Measurements from ENCODE around the gene LRRD1.

LRRD1 gene

GRCh38 chr7:92221766-92222165 lies 42.8 kb upstream of the LRRD1 start:
- Histone ChIP-seq H3K4me2 (ENCODE audit: low read length) (no peak overlapping the region), H4K20me1 (ENCODE audit: control insufficient read depth, insufficient read depth, low read depth, low read length) (no peaks in the 10 kb centered on the region), H3K79me2 (ENCODE audit: control insufficient read depth, low read length) (no peaks in the 10 kb centered on the region), H3F3A (ENCODE audit: control insufficient read depth, insufficient read depth) (no peaks in the 10 kb centered on the region), H3K4me1 (ENCODE audit: control insufficient read depth, low read length) (no peaks in the 10 kb centered on the region), H3K27me3 (ENCODE audit: control insufficient read depth, low read length) (no peaks in the 10 kb centered on the region), H3K4me3 (ENCODE audit: low read length) (no peak overlapping the region), H3K9me3 (ENCODE audit: control insufficient read depth, insufficient read depth, low read length) (no peaks in the 10 kb centered on the region), H3K27ac (ENCODE audit: low read depth, low read length) (no peak overlapping the region), H3K36me3 (ENCODE audit: control insufficient read depth, low read length) (peaks cover 90% of the 10 kb centered on the region), H3K9me2 (replicated peaks; ENCODE audit: control insufficient read depth, low read length) (no peaks in the 10 kb centered on the region)
- TF ChIP-seq CTCF (IDR thresholded peaks at IDR 0.05; ENCODE audit: low read depth, low read length, poor library complexity, severe bottlenecking) (no peak), EZH2phosphoT487 (IDR thresholded peaks at IDR 0.05; ENCODE audit: borderline replicate concordance, low read length) (no peak)

GRCh38 chr7:92206672-92207071 lies 27.7 kb upstream of the LRRD1 start:
- Histone ChIP-seq H3F3A (ENCODE audit: control insufficient read depth, insufficient read depth) (no peaks in the 10 kb centered on the region), H3K36me3 (ENCODE audit: control insufficient read depth, low read length) (peaks cover 81% of the 10 kb centered on the region)
- TF ChIP-seq EZH2phosphoT487 (IDR thresholded peaks at IDR 0.05; ENCODE audit: borderline replicate concordance, low read length), result no peak
- no peak for TF ChIP-seq CTCF (IDR thresholded peaks at IDR 0.05; ENCODE audit: low read depth, low read length, poor library complexity, severe bottlenecking)

DNA sequence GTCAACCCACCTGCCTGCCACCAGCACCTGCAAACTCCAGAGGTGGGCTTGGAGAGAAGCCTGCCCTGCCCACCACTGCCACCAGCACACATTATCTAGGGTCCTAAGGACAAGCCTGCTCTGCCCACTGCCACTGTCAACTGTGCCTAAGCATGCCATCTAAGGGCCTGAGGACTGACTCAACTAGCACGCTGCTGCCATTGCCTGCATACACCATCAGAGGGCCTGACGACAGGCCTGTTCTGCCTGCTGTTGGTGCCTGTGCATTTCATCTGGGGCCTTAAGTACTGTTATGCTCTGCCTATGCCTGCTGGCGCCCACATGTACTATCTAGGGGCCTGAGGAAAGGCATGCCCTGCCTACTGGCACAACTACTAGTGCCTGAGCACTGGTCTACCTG lies 27.0 kb upstream of the LRRD1 start:
- TF ChIP-seq EZH2phosphoT487 (IDR thresholded peaks at IDR 0.05; ENCODE audit: borderline replicate concordance, low read length), result no peak
- TF ChIP-seq CTCF (IDR thresholded peaks at IDR 0.05; ENCODE audit: low read depth, low read length, poor library complexity, severe bottlenecking), result no peak

More at GRCh38 chr7:92206672-92207071, 27.7 kb upstream of the LRRD1 start:
- H3K4me1 ChIP-seq (ENCODE audit: control insufficient read depth, low read length), result no peaks in the 10 kb centered on the region
- H4K20me1 ChIP-seq (ENCODE audit: control insufficient read depth, insufficient read depth, low read depth, low read length), result no peaks in the 10 kb centered on the region
- H3K27me3 ChIP-seq (ENCODE audit: control insufficient read depth, low read length), result no peaks in the 10 kb centered on the region
- no peak overlapping the region for H3K4me3 ChIP-seq (ENCODE audit: low read length)
- peaks cover 5% of the 10 kb centered on the region; the same call in 1 of the 2 replicates for H3K9me3 ChIP-seq (ENCODE audit: control insufficient read depth, insufficient read depth, low read length)
- H3K9me2 ChIP-seq (replicated peaks; ENCODE audit: control insufficient read depth, low read length), result no peaks in the 10 kb centered on the region
- H3K79me2 ChIP-seq (ENCODE audit: control insufficient read depth, low read length), result peaks cover 15% of the 10 kb centered on the region
- no peak overlapping the region for H3K27ac ChIP-seq (ENCODE audit: low read depth, low read length)
- no peak overlapping the region for H3K4me2 ChIP-seq (ENCODE audit: low read length)

More for the DNA sequence above, 27.0 kb upstream of the LRRD1 start:
- no peaks in the 10 kb centered on the region for H3K9me2 ChIP-seq (replicated peaks; ENCODE audit: control insufficient read depth, low read length)
- H3K79me2 ChIP-seq (ENCODE audit: control insufficient read depth, low read length), result peaks cover 15% of the 10 kb centered on the region
- H4K20me1 ChIP-seq (ENCODE audit: control insufficient read depth, insufficient read depth, low read depth, low read length), result no peaks in the 10 kb centered on the region
- no peak overlapping the region for H3K4me3 ChIP-seq (ENCODE audit: low read length)
- peaks cover 76% of the 10 kb centered on the region for H3K36me3 ChIP-seq (ENCODE audit: control insufficient read depth, low read length)
- H3K27ac ChIP-seq (ENCODE audit: low read depth, low read length), result no peak overlapping the region
- H3K27me3 ChIP-seq (ENCODE audit: control insufficient read depth, low read length), result no peaks in the 10 kb centered on the region
- no peak overlapping the region for H3K4me2 ChIP-seq (ENCODE audit: low read length)
- H3F3A ChIP-seq (ENCODE audit: control insufficient read depth, insufficient read depth), result no peaks in the 10 kb centered on the region
- peaks cover 5% of the 10 kb centered on the region; the same call in 1 of the 2 replicates for H3K9me3 ChIP-seq (ENCODE audit: control insufficient read depth, insufficient read depth, low read length)
- no peaks in the 10 kb centered on the region for H3K4me1 ChIP-seq (ENCODE audit: control insufficient read depth, low read length)

Data from DOHH2 (cell line).